ENCODE data around the gene TSPOAP1.

DNA sequence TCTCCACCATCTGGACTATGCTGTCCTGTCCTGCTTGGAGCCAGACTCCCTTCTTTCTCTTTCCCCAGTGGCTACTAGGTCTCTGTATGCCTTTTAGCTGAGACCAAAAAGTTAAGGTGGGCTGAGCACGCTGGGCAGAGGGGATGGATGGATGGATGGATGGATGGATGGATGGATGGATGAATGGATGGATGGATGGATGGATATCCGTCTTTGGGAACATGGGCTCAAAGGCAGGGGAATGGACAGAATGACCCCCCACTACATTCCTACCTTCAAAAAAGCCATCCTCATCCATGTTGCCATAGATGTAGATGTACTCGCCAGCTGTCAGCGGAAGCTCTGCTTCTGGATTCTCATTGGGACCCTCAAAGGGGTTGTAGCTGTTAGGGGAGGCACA, 12.8 kb downstream of the TSPOAP1 start:
- TF ChIP-seq CTCF (IDR thresholded peaks at IDR 0.05) (no peak), JUN (CRISPR knock-in tag; IDR thresholded peaks at IDR 0.05) (no peak), ATF3 (CRISPR knock-in tag; conservative IDR thresholded peaks at IDR 0.05) (no peak), ZBTB21 (CRISPR knock-in tag; IDR thresholded peaks at IDR 0.05; ENCODE audit: borderline replicate concordance) (no peak), USF2 (CRISPR knock-in tag; IDR thresholded peaks at IDR 0.05) (no peak), NR3C1 (CRISPR knock-in tag; conservative IDR thresholded peaks at IDR 0.05; ENCODE audit: low read depth) (no peak)
- TF ChIP-seq, protein P1, sequence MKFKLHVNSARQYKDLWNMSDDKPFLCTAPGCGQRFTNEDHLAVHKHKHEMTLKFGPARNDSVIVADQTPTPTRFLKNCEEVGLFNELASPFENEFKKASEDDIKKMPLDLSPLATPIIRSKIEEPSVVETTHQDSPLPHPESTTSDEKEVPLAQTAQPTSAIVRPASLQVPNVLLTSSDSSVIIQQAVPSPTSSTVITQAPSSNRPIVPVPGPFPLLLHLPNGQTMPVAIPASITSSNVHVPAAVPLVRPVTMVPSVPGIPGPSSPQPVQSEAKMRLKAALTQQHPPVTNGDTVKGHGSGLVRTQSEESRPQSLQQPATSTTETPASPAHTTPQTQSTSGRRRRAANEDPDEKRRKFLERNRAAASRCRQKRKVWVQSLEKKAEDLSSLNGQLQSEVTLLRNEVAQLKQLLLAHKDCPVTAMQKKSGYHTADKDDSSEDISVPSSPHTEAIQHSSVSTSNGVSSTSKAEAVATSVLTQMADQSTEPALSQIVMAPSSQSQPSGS (CRISPR knock-in tag; IDR thresholded peaks at IDR 0.05; ENCODE audit: borderline replicate concordance, low read depth): no peak
- TF ChIP-seq, protein P2, sequence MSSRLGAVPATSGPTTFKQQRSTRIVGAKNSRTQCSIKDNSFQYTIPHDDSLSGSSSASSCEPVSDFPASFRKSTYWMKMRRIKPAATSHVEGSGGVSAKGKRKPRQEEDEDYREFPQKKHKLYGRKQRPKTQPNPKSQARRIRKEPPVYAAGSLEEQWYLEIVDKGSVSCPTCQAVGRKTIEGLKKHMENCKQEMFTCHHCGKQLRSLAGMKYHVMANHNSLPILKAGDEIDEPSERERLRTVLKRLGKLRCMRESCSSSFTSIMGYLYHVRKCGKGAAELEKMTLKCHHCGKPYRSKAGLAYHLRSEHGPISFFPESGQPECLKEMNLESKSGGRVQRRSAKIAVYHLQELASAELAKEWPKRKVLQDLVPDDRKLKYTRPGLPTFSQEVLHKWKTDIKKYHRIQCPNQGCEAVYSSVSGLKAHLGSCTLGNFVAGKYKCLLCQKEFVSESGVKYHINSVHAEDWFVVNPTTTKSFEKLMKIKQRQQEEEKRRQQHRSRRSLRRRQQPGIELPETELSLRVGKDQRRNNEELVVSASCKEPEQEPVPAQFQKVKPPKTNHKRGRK (CRISPR knock-in tag; IDR thresholded peaks at IDR 0.05; ENCODE audit: borderline replicate concordance): no peak

Measured in WTC11 (cell line).